Ishikawa (cell line): ENCODE results near the gene SESN1.

Experiments used
- EGR1 ChIP-seq: IDR thresholded peaks from 2 replicates; pipeline ENCODE4 v1.6.1; 2012
- MAX ChIP-seq: IDR thresholded peaks from 2 replicates; pipeline ENCODE4 v1.6.1; 2012
- REST ChIP-seq: IDR thresholded peaks from 2 replicates; pipeline ENCODE4 v1.6.1; 2012; ENCODE audit warnings: low read depth, mild to moderate bottlenecking
- USF1 ChIP-seq: IDR thresholded peaks from 2 replicates; pipeline ENCODE4 v1.6.1; 2012

GRCh38 chr6:109019911-109020310, 74.7 kb downstream of the SESN1 start:
- TF ChIP-seq EGR1 (no peak), USF1 (no peak), REST (no peak), MAX (no peak)
